ENCODE results near the gene PALMD.

PALMD gene

DNA sequence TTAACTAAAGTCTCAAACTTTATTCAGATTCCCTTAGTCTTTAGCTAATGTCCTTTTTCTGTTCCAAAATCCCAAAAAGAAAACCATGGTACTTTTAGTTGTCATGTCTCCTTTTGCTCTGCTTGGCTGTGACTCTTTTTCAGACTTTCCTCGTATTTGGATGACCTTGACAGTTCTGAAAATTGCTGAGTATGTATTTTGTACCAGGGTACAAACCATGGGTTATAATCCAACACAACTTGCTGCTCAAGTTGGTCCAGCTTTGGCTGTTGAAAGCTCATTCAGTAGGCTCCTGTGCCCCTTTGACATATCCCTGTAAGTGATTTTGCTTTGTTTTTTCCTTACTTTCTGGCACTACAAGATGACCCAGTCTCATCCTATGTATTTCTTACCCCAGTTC lies 51.7 kb downstream of the PALMD start:
- DNase-seq (ENCODE audit: low spot score), result no peak

DNA sequence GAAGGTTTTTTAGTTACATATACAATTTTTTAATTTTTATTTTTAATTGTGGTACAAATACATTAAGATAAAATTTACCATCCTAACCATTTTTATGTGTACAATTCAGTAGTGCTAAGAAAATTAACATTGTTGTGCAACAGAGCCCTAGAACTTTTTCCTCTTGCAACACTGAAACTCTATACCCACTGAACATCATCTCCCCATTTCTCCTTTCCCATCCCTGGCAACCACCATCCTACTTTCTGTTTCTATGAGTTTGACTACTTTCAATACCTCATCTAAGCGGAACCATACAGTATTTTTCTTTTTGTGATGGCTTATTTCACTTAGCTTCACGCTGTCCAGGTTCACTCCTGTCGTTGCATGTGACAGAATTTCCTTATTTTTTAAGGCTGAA lies 54.1 kb downstream of the PALMD start:
- DNase-seq (ENCODE audit: low spot score), result no peak

DNA sequence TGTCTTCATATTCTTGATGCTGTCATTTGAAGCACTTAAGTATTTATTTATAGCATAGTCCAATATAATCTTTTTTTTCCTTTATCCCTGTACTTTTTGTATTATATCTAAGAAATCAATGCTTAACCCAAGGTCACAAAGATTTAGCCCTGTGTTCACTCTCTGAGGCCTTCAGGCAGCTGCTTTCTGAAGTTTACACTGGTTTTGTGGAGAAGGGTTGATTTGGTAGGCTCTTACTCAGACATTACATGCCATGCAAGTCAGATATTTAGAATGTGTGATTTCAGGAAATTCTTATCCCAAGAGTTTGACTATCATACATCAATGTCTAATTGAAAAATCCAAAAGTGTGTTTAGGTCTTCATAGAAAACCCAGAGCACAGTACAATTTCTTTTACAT lies 56.3 kb downstream of the PALMD start:
- no peak for DNase-seq (ENCODE audit: low spot score)

GRCh38 chr1:99704356-99704816 lies 58.5 kb downstream of the PALMD start:
- no peak for DNase-seq (ENCODE audit: low spot score)

DNA sequence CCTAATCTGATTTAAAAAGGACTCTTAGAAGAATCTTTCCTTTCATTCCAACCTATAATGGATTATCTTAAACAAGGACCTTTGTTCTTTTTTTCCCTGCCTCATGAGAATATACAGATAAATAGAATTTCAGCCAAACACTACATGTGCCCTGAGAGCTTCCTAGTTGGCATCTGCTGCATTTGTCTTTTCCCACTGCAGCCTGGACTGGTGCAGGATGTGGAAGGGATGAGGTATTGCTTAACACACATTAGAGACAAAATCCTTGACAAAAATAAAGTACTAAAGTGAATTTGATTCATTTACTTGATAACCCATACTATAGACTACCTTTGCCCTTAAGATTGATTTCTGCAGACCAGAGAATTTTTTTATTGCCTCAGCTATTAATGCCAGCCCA lies 59.5 kb downstream of the PALMD start:
- DNase-seq (ENCODE audit: low spot score), result no peak

DNA sequence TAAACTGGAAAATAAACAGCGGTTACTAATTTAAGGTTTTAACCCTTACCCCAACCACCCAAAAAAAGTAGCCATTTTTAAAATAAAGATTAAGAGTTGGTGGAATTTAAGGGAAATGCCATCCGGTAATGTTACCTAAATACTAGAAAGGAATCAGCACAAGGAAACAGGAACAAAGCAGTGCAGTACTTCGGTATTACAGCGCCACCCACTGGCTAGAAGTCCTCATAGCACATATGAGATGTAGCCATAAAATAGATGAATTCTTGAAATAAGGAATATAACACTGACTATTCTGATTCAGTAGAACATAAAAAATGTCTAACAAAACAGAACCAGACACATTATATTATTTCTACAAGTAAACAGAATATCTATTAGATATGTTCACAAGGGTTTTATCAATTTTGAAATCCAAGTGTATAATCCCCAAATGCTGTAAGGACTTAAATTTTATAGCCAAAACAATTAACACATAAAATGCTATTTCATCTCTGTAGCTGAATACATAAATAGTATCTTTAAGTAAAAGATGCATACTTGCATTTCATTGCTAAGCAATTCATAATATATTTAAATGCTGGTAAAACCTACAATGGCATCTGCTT lies 61.7 kb downstream of the PALMD start:
- peak; percentile 76 for DNase-seq (ENCODE audit: low spot score)

- no peak for DNase-seq (ENCODE audit: low spot score)
These were observed 65.1 kb downstream of the PALMD start for GRCh38 chr1:99710994-99711393.

- DNase-seq (ENCODE audit: low spot score), result no peak
These were observed 67.1 kb downstream of the PALMD start for GRCh38 chr1:99713006-99713405.

- DNase-seq (ENCODE audit: low spot score), result no peak
These were observed 71.1 kb downstream of the PALMD start for GRCh38 chr1:99717005-99717404.

- DNase-seq (ENCODE audit: low spot score), result no peak
These were observed 77.3 kb downstream of the PALMD start for GRCh38 chr1:99723251-99723650.

- DNase-seq (ENCODE audit: low spot score), result no peak
These were observed 80.1 kb downstream of the PALMD start for GRCh38 chr1:99725996-99726395.

GRCh38 chr1:99726407-99726806 lies 80.5 kb downstream of the PALMD start:
- no peak for DNase-seq (ENCODE audit: low spot score)

DNA sequence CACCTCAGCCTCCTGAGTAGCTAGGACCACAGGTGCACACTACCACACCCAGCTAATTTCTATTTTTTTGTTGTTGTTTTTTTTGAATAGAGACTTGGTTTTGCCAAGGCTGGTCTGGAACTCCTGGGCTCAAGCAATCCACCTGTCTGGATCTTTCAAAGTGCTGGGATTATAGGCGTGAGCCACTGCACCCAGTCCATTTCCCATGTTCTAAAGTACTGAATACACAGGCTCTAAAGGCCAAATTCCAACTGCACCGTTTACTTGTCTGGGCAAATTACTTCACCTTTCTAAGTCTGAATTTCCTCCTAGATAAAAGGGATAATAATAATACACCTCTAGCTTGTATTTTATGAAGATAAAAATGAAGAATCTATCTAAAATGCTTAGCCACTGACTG lies 80.9 kb downstream of the PALMD start:
- no peak for DNase-seq (ENCODE audit: low spot score)

DNA sequence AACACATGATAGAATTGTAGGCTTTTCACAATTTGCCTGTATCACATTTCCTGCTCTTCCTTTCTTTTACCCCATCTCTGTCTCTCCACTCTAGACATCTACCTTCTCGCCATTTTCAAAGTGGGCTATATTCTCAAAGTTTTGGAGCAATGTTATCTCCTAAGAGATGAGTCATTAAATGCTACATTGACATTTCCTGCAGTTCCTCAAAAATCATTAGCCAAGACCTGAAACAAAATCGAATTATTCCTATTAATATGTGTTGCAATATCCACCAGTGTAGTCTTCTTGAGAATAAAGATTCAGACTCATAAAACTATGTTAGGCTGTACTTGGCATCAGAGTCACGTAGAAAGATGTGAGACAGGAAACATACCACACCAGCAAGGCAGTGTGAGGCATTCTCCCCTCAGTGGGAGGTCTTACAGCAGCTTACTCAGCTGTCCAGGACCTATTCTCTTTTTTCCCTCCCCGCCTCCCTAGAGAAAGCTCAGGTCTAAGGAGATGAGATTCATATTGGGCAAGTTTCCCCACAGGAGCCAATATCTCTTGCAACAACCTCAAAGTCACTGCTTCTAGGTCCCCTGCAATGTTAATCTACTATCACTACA lies 81.8 kb downstream of the PALMD start:
- no peak for DNase-seq (ENCODE audit: low spot score)

DNA sequence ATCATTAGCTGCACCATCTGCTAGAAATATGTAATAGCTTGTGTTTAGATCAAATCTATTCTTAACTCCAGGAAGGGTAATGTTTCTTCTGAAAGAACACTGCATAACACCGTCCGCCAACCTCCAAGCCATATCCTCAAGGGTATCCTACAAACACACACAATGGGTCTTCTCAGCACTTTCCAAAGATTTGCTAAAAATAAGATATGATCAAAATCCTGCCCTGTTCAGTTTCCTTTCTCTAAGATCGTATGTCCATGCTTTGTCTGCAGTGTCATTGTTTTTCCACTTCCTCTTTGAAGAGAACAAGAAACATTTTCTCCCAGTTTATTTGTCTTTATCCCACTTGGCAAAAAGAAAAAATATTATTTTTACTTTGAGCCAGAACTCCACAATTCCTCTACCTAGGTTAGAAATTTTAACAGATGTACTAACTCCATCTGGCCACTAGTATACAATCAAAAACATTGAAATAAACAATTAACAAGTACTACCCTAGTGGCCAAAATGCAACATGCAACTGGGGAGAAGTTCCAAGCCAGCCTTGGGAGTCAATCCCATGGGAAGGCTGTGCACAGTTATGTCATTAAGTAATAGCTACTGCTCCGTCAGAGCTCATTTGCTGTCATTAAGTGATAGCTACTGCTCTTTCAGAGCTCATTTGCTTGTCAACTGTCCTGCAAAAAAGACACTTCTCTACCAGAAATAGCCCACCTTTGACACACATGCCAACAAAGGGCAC lies 82.8 kb downstream of the PALMD start:
- peak; percentile 47 for DNase-seq (ENCODE audit: low spot score)

GRCh38 chr1:99731384-99731783 lies 85.5 kb downstream of the PALMD start:
- no peak for DNase-seq (ENCODE audit: low spot score)

- DNase-seq (ENCODE audit: low spot score), result no peak
These were observed 89.9 kb downstream of the PALMD start for GRCh38 chr1:99735852-99736251.

- DNase-seq (ENCODE audit: low spot score), result peak; percentile 48
These were observed 91.1 kb downstream of the PALMD start for GRCh38 chr1:99737016-99737415.

DNA sequence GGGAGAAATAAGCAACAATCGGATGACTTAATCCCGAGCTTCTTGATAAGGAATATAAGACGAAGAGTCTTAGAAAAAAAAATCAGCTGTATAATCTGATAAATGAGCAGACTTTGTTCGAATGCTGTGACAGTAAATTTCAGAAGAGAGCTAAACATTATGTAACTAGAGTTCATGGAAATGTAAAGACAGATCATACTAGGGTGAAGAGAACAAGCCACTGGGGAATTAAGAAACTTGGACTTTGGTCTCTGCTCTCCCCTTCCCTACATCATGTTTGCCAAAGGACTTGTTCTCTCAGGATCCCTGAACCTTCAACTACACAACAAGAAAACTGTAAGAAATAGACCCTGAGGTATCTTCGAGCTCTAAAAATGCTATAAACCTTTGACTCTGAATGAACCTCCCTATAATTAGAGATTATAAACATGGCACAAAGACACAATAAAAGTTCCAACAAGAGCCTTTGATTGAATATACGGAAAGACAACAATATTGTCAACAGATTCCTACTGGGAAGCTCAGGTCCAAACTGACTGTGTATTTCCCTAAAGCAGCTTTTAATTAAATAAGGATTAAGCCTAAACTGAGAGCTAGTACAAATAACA lies 93.0 kb downstream of the PALMD start:
- no peak for DNase-seq (ENCODE audit: low spot score)

DNA sequence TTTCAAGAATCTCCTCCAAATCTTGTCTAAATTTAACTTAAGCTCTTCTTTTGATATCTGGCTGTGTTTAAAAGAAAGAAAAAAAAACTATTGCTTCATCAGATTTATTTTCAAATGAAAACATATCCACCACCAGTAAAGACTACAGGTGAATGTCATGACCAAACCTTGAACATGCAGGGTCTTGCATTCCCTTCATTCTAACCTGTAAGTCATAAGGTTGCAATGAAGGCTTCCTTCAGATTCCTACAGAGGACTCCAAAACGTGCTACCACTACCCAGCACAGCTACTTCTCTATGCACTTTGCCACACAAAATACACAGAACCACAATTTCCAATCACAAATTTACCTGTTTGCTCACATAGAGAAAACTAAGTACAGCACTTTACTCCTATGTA lies 94.2 kb downstream of the PALMD start:
- DNase-seq (ENCODE audit: low spot score), result no peak

Data from NAMALWA (cell line).